HUES6 (cell line): ENCODE results near the gene NUDCD2.
"Not testable (repeated sequence)": the region's sequence is repeated elsewhere in the genome, so short reads cannot be mapped to it uniquely, and the experiment has no call there.

Experiments
- H3K27ac ChIP-seq: 2 replicates; pipeline ENCODE4 v1.7.0; 2013; ENCODE audit warnings: low read depth, mild to moderate bottlenecking, low read length, inconsistent platforms
- H3K27me3 ChIP-seq: 2 replicates; pipeline ENCODE4 v1.6.1; 2013; ENCODE audit warnings: low read length; ENCODE audit not compliant: control insufficient read depth, insufficient read depth
- H3K36me3 ChIP-seq: 2 replicates; pipeline ENCODE4 v1.6.1; 2013; ENCODE audit warnings: low read length; ENCODE audit not compliant: control insufficient read depth, insufficient read depth
- H3K4me1 ChIP-seq: 2 replicates; pipeline ENCODE4 v1.6.1; 2013; ENCODE audit warnings: low read length; ENCODE audit not compliant: control insufficient read depth, insufficient read depth
- H3K4me3 ChIP-seq: 2 replicates; pipeline ENCODE4 v1.5.1; 2013; ENCODE audit warnings: low read depth, low read length
- H3K9ac ChIP-seq: one replicate; pipeline ENCODE4 v1.6.1; 2013; ENCODE audit warnings: mild to moderate bottlenecking, low read length
- H3K9me3 ChIP-seq: 2 replicates; pipeline ENCODE4 v1.6.1; 2013; ENCODE audit warnings: low read depth, low read length; ENCODE audit not compliant: control insufficient read depth, insufficient read depth

The NUDCD2 gene

GRCh38 chr5:163463063-163463435 is 3.1 kb upstream of the NUDCD2 start:
- Histone ChIP-seq H3K36me3 (peaks cover 35% of the 10 kb centered on the region), H3K27ac (no peak overlapping the region), H3K9me3 (no peaks in the 10 kb centered on the region), H3K9ac (no peak overlapping the region), H3K27me3 (no peaks in the 10 kb centered on the region), H3K4me3 (no peak overlapping the region), H3K4me1 (peaks cover 5% of the 10 kb centered on the region; the same call in 1 of the 2 replicates)

DNA sequence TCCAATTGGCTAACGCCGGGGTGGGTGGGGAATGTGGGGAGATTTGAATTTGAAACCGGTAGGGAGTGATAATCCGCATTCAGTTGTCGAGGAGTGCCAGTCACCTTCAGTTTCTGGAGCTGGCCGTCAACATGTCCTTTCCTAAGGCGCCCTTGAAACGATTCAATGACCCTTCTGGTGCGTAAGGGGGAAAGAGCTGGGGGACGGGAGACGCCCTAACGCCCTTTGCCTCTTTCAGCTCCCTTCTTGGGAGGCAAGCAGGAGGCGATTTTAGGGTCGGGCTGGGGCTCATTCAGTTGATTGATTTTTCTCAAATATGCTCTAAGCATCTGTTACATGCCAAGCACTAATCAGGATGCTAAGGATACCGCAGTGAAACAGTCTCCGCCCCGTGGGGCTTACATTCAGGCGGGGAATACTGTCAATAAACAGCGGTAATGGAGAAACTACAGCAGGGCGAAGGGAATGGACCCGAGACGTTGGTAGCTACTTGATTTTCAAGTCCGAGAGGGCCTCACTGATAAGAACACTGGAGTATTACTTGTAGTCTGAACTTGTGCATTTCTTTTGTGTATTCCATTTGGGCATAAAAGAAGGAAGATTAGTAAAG is 765 bp upstream of the NUDCD2 start, which contains the start of gene HMMR:
Gene HMMR, plus strand, starts transcription at position 71 of the 610 bp plus-strand sequence. Its CDS starts 61 bp downstream, at position 132.
- no peaks in the 10 kb centered on the region for H3K27me3 ChIP-seq
- peak within 1 kb of the TSS; percentile 96 for H3K27ac ChIP-seq
- peaks cover 27% of the 10 kb centered on the region for H3K36me3 ChIP-seq
- peak within 1 kb of the TSS; percentile 92 for H3K4me3 ChIP-seq
- H3K9me3 ChIP-seq = no peaks in the 10 kb centered on the region
- H3K9ac ChIP-seq = peak within 1 kb of the TSS; percentile 98
- H3K4me1 ChIP-seq = peaks cover 5% of the 10 kb centered on the region; the same call in 1 of the 2 replicates

GRCh38 chr5:163459462-163459818 is 462 bp downstream of the NUDCD2 start:
- H3K9me3 ChIP-seq = no peaks in the 10 kb centered on the region
- H3K36me3 ChIP-seq = peaks cover 27% of the 10 kb centered on the region
- peak overlapping the region; percentile 98 for H3K9ac ChIP-seq
- peaks cover 5% of the 10 kb centered on the region; the same call in 1 of the 2 replicates for H3K4me1 ChIP-seq
- no peaks in the 10 kb centered on the region for H3K27me3 ChIP-seq
- peak overlapping the region; percentile 92 for H3K4me3 ChIP-seq
- peak overlapping the region; percentile 96 for H3K27ac ChIP-seq

GRCh38 chr5:163458778-163459385 is 1.0 kb downstream of the NUDCD2 start:
- Histone ChIP-seq H3K4me3 (peak overlapping the region; percentile 92), H3K27ac (peak overlapping the region; percentile 96; the same call in 1 of the 2 replicates), H3K9ac (peak overlapping the region; percentile 98), H3K36me3 (peaks cover 24% of the 10 kb centered on the region), H3K9me3 (no peaks in the 10 kb centered on the region), H3K4me1 (peaks cover 5% of the 10 kb centered on the region; the same call in 1 of the 2 replicates), H3K27me3 (no peaks in the 10 kb centered on the region)

GRCh38 chr5:163456840-163457239 is 3.1 kb downstream of the NUDCD2 start:
- Histone ChIP-seq H3K9me3 (no peaks in the 10 kb centered on the region), H3K27me3 (no peaks in the 10 kb centered on the region), H3K27ac (no peak overlapping the region), H3K4me1 (peaks cover 2% of the 10 kb centered on the region; the same call in 1 of the 2 replicates), H3K4me3 (no peak overlapping the region), H3K9ac (no peak overlapping the region), H3K36me3 (peaks cover 40% of the 10 kb centered on the region)

- no peak overlapping the region for H3K27ac ChIP-seq
- H3K27me3 ChIP-seq = no peaks in the 10 kb centered on the region
- H3K9ac ChIP-seq = no peak overlapping the region
- H3K36me3 ChIP-seq = peaks cover 42% of the 10 kb centered on the region
- no peaks in the 10 kb centered on the region for H3K9me3 ChIP-seq
- no peak overlapping the region for H3K4me3 ChIP-seq
- no peaks in the 10 kb centered on the region for H3K4me1 ChIP-seq
These were observed 3.8 kb downstream of the NUDCD2 start for GRCh38 chr5:163456029-163456589.

DNA sequence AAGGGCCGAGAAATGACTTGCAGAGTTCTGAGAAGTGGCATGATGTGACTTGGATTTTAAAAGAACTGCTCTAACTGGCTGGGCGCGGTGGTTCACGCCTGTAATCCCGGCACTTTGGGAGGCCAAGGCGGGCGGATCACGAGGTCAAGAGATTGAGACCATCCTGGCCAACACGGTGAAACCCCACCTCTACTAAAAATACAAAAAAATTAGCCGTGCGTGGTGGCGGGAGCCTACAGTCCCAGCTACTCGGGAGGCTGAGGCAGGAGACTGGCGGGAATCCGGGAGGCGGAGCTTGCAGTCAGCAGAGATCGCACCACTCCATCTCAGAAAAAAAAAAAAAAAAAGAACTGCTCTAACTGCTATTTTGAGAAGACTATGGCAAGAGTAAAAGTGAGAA is 4.5 kb downstream of the NUDCD2 start:
- not testable (repeated sequence) for H3K9ac ChIP-seq, H3K4me3 ChIP-seq, H3K9me3 ChIP-seq, H3K27me3 ChIP-seq, H3K27ac ChIP-seq, H3K4me1 ChIP-seq
- peaks cover 49% of the 10 kb centered on the region for H3K36me3 ChIP-seq

GRCh38 chr5:163453705-163454104 is 6.2 kb downstream of the NUDCD2 start:
- H3K36me3 ChIP-seq = peaks cover 64% of the 10 kb centered on the region

DNA sequence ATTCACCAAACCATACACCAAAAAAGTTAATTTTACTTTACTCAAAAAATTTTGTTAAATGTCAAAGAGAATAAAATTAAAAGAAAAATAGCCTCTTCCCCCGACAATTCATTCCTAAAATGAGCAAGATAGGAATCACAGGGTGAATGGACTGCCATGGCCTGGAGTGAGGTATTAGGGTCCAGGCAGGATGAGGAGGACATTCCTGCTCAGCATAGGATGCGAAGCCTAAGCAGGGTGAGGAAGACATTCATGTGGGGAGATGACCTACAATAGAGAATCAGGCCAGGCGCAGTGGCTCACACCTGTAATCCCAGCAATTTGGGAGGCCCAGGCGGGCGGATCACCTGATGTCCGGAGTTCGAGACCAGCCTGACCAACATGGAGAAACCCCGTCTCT is 8.4 kb downstream of the NUDCD2 start:
- no peaks in the 10 kb centered on the region for H3K9me3 ChIP-seq
- H3K36me3 ChIP-seq = peaks cover 85% of the 10 kb centered on the region
- H3K27ac ChIP-seq = no peak overlapping the region
- H3K27me3 ChIP-seq = no peaks in the 10 kb centered on the region
- H3K4me1 ChIP-seq = no peaks in the 10 kb centered on the region
- H3K9ac ChIP-seq = no peak overlapping the region
- no peak overlapping the region for H3K4me3 ChIP-seq

More at GRCh38 chr5:163453705-163454104, 6.2 kb downstream of the NUDCD2 start:
- Histone ChIP-seq H3K4me3 (no peak overlapping the region), H3K27ac (no peak overlapping the region), H3K4me1 (no peaks in the 10 kb centered on the region), H3K9me3 (no peaks in the 10 kb centered on the region), H3K9ac (no peak overlapping the region), H3K27me3 (no peaks in the 10 kb centered on the region)

DNA sequence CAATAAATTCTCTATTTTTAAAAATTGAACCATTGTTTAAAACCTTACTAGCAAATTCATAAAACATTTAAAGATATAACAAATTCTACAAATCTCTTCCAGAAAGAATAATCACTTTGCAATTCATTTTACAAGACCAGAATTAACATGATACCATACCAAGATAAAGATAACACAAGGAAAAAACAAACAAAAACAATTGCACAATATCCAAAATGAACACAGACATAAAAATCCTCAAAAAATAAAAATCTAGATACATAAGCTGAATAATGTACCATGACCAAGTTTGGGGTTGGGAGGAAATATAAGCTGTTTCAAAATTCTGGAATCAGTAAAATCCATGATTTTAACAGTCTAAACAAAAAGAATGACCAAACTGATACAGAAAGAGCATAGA is 11.4 kb downstream of the NUDCD2 start:
- peaks cover 91% of the 10 kb centered on the region for H3K36me3 ChIP-seq
- no peak overlapping the region for H3K4me3 ChIP-seq
- no peaks in the 10 kb centered on the region; the same call in 1 of the 2 replicates for H3K4me1 ChIP-seq
- H3K9me3 ChIP-seq = no peaks in the 10 kb centered on the region
- H3K27me3 ChIP-seq = no peaks in the 10 kb centered on the region
- H3K9ac ChIP-seq = no peak overlapping the region
- H3K27ac ChIP-seq = no peak overlapping the region

GRCh38 chr5:163447875-163448274 is 12.0 kb downstream of the NUDCD2 start:
- Histone ChIP-seq H3K9ac (no peak overlapping the region), H3K27ac (no peak overlapping the region), H3K9me3 (no peaks in the 10 kb centered on the region), H3K36me3 (peaks cover 90% of the 10 kb centered on the region), H3K27me3 (no peaks in the 10 kb centered on the region), H3K4me1 (no peaks in the 10 kb centered on the region; the same call in 1 of the 2 replicates), H3K4me3 (no peak overlapping the region)
